ENCODE results near the gene GLIS1. TPM values are rescaled to one million over a fixed set of nuclear protein-coding genes. Genes with fewer than 3 reads are reported as not detected.

Gene GLIS1
- total and polyA plus RNA-seq, 2 of the 8 experiments (the other 6 are each of a cell fraction or from before 2014, with no cell fraction given): 0.15 to 0.22 TPM

GRCh38 chr1:53552981-53553733 lies 185.8 kb downstream of the GLIS1 start:
- TF ChIP-seq KDM5A (IDR thresholded peaks at IDR 0.05; ENCODE audit: low read length): no peak
- TF ChIP-seq SIRT6 (IDR thresholded peaks at IDR 0.05; ENCODE audit: low read length): no peak
- TF ChIP-seq CHD1 (IDR thresholded peaks at IDR 0.05; ENCODE audit: low read depth, low read length): no peak
- TF ChIP-seq NANOG (IDR thresholded peaks at IDR 0.05; ENCODE audit: insufficient read depth, low read depth, low read length, poor library complexity, severe bottlenecking): no peak
- no peak for TF ChIP-seq RBBP5 (IDR thresholded peaks at IDR 0.05; ENCODE audit: borderline replicate concordance, low read depth, low read length)
- no peak for TF ChIP-seq E2F6 (IDR thresholded peaks at IDR 0.05)
- TF ChIP-seq TBP (IDR thresholded peaks at IDR 0.05; ENCODE audit: low read depth, low read length): no peak
- Histone ChIP-seq H2BK120ac (replicated peaks; ENCODE audit: low read depth, low read length) (no peak overlapping the region), H4K8ac (ENCODE audit: extremely low read depth, insufficient read depth, low read length) (no peak overlapping the region), H3K9me3 (ENCODE audit: insufficient read depth in 2 of 2, low read depth in 1 of 2, low read length in 1 of 2) (no peaks in the 10 kb centered on the region), H3K9ac (replicated peaks in 1 of 4; ENCODE audit: extremely low read depth in 1 of 4, low read depth in 3 of 4, low read length in 3 of 4) (no peak overlapping the region), H2BK20ac (ENCODE audit: low read length) (0 out of 2 replicates have a peak overlapping the region, but pooled peaks have one; percentile 7), H3K18ac (ENCODE audit: extremely low read depth, low read length) (no peak overlapping the region; the same call in 1 of the 2 replicates), H3K27me3 (replicated peaks in 1 of 4; ENCODE audit: control insufficient read depth in 3 of 4, extremely low read depth in 1 of 4, insufficient read depth in 3 of 4, low read length in 3 of 4) (peaks cover 0 to 6% (median 4%) of the 10 kb centered on the region in 4 experiments; a peak in 3 of 7 replicates), H2BK5ac (ENCODE audit: low read depth, low read length) (no peak overlapping the region), H4K91ac (replicated peaks; ENCODE audit: insufficient read length, low read length) (no peak overlapping the region), H3K79me2 (ENCODE audit: control insufficient read depth in 1 of 2, insufficient read depth in 2 of 2, low read length in 2 of 2) (no peaks in the 10 kb centered on the region), H3K4me3 (ENCODE audit: extremely low read depth in 1 of 4, insufficient read depth in 2 of 4, low read depth in 3 of 4, low read length in 4 of 4) (no peak overlapping the region; a peak in 1 of 8 replicates), H3K14ac (ENCODE audit: insufficient read length) (no peak overlapping the region), H2BK12ac (ENCODE audit: low read depth, low read length) (no peak overlapping the region), H2AK5ac (ENCODE audit: low read depth, low read length) (no peak overlapping the region), H3K36me3 (ENCODE audit: control insufficient read depth in 2 of 4, insufficient read depth in 4 of 4, low read length in 3 of 4) (no peaks in the 10 kb centered on the region), H3K79me1 (ENCODE audit: low read depth, low read length) (no peaks in the 10 kb centered on the region), H3K4me2 (ENCODE audit: insufficient read depth in 1 of 2, low read depth in 2 of 2, low read length in 2 of 2) (peak overlapping the region in 1 of 2 experiments; percentile 17; a peak in 2 of 4 replicates), H3K4me1 (replicated peaks in 1 of 4; ENCODE audit: control insufficient read depth in 3 of 4, insufficient read depth in 4 of 4, low read length in 3 of 4) (peaks cover 6 to 26% (median 16%) of the 10 kb centered on the region in 4 experiments), H4K5ac (ENCODE audit: insufficient read length, low read depth, low read length) (no peak overlapping the region), H4K20me1 (replicated peaks in 1 of 2; ENCODE audit: control insufficient read depth in 1 of 2, insufficient read depth in 2 of 2, low read length in 2 of 2) (peaks cover 0 to 4% of the 10 kb centered on the region in 2 experiments), H3K27ac (ENCODE audit: low read depth, low read length) (no peak overlapping the region), H3K23me2 (ENCODE audit: low read depth, low read length) (peaks cover 3% of the 10 kb centered on the region), H3K23ac (ENCODE audit: insufficient read length) (no peak overlapping the region), H3K4ac (replicated peaks; ENCODE audit: insufficient read length, low read depth, low read length) (no peak overlapping the region), H3K56ac (replicated peaks; ENCODE audit: insufficient read length, low read depth, low read length) (no peak overlapping the region), H2BK15ac (ENCODE audit: low read length) (peak overlapping the region; percentile 83; the same call in 1 of the 2 replicates), H2AFZ (ENCODE audit: low read length) (no peak overlapping the region)
- FAIRE-seq (no peak), DNase-seq (ENCODE audit: low read depth in 1 of 2, low spot score in 2 of 2) (no peak)
- ChIA-PET POLR2A (ENCODE audit: partially characterized antibody) (interaction anchor here (0.8 to 1.8 kb wide), 3 partner anchors 9 to 1030 kb away, joined by 3 to 5 read pairs (median 3); no protein-coding TSS in a partner anchor), CTCF (ENCODE audit: partially characterized antibody) (interaction anchor here (0.6 to 3.0 kb wide), 17 partner anchors 11 to 1105 kb away, joined by 3 to 13 read pairs (median 3); no protein-coding TSS in a partner anchor)
- WGBS, 2 experiments (ENCODE audit: extremely low coverage in 1 of 2, insufficient coverage in 1 of 2, insufficient read length in 1 of 2, insufficient replicate concordance in 2 of 2, low coverage in 1 of 2, low lambda C conversion rate in 2 of 2, missing lambda C conversion rate in 1 of 2): 84% methylated on average over 10 of the region's 10 CpGs; no CpG with 5 or more reads in 1 of the 2 experiments

Measured in H1 (cell line).